ENCODE results near the gene ODC1. TPM values are rescaled to one million over a fixed set of nuclear protein-coding genes. Genes with fewer than 3 reads are reported as not detected.

ODC1 gene
- total RNA-seq, 2 donors from 2014 or later = 41.5 to 44.6 TPM

DNA sequence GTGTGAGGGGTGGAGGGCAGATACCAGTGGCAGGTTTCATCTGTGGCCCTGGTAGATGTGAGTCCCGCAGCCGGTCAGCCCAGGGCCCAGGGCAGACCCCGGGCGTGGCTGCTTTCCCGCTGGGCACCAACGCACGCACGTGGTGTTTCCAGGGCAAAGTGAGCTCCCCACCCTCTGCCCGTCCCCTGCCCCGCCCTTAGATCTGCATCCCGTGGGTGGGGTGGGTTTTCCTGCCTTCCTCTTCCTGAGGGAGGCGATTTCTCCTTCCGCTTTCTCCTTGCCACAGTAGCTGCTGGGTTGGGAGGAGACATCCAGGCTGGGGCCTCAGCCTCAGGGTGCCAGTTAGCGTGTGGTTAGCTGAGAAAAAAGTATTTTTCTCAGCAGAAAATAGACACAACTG, 49.6 kb downstream of the ODC1 start:
- intact Hi-C loops (cut with DNase I, micrococcal nuclease) = no loop called here
- DNase-seq = peak; percentile 72 to 77
- ATAC-seq = peak; percentile 86

- ATAC-seq (no peak), DNase-seq (no peak)
- intact Hi-C loops (cut with DNase I, micrococcal nuclease) = no loop called here
These were observed 50.2 kb downstream of the ODC1 start for GRCh38 chr2:10397878-10398277.

DNA sequence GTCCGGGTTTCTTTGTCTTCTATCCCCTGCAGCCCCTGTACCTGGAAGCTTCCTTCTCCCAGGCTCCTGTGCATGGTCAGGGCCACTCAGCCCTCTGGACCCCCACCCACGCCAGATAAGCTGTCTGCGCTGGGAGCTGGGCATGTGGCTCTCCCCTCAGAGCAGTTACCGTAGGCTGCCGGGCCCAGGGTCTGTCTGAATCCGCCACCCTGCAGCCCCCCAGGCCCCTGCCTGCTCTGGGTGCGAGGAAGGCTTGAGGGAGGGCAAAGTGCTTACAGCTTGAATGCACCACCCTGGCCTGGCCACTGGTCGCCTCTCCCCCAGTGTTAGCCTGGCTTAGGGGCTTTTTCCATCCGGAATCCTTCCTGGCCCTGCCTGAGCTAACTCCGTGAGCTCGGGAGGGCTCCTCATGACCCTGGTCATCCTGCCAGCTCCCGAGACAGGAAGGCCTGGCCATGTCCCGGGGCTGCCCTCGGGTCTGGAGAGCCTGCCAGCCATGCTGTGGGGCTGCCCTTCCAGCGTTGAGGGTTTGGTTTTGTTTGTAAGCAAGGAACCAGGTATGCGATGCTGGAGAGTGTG, 50.7 kb downstream of the ODC1 start:
- ATAC-seq (no peak), DNase-seq (no peak)
- intact Hi-C loops (cut with DNase I, micrococcal nuclease) = no loop called here

DNA sequence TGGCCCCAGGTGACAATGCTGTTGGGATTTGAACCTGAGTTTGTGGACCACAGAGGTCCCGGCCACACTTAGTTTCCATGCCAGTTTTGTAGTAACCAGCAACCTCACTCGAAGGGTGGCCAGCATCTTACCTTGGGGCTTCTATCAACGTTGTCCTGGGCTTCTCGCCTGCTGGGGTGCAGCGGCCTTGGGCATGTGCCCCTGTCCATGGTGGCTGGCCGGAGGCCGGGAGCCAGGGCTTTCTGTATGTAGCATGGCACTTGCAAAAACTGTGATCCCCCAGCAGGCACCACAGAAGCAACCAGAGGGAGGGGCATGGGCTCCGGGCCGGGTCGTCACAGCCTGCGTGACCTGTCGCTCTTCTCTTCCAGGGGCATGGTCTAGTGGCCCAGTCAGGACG, 51.7 kb downstream of the ODC1 start:
- DNase-seq = no peak
- ATAC-seq = no peak
- intact Hi-C loops (cut with DNase I, micrococcal nuclease) = no loop called here

DNA sequence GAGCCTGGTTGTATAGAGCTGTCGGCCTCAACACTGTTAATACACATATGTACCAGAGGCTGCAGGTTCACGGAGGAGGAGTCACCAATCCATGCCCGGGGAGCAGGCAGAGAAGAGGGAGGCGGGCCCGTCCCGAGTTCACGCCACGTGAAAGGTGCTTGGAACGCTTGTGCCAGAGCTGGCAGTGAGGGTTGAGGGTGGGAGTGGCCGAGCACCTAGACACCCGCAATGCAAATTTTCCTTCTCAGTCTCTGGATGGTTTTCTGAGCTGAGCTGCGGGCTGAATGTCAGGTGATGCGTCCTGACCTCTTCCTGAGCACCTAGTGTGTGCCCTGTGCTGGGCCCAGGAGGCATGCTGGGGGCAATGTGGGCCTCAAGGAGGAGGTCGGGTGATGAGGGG, 52.2 kb downstream of the ODC1 start:
- no peak for ATAC-seq
- intact Hi-C loops (cut with DNase I, micrococcal nuclease) = no loop called here

GRCh38 chr2:10393640-10393982, 54.5 kb downstream of the ODC1 start:
- intact Hi-C loops (cut with DNase I, micrococcal nuclease) = no loop called here
- DNase-seq (no peak), ATAC-seq (no peak)

More for the DNA sequence above, 52.2 kb downstream of the ODC1 start:
- no peak for DNase-seq

GRCh38 chr2:10392951-10393639, 55.0 kb downstream of the ODC1 start:
- intact Hi-C loops (cut with DNase I, micrococcal nuclease) = no loop called here
- ATAC-seq (peak; percentile 75), DNase-seq (no peak)

- intact Hi-C loops (cut with DNase I, micrococcal nuclease) = no loop called here
- ATAC-seq (no peak), DNase-seq (no peak)
These were observed 55.6 kb downstream of the ODC1 start for GRCh38 chr2:10392548-10392947.

- ATAC-seq = no peak
- intact Hi-C loops (cut with DNase I, micrococcal nuclease) = no loop called here
- no peak for DNase-seq
These were observed 56.0 kb downstream of the ODC1 start for GRCh38 chr2:10392100-10392499.

GRCh38 chr2:10390369-10390801, 57.7 kb downstream of the ODC1 start:
- DNase-seq (no peak), ATAC-seq (no peak)

More at GRCh38 chr2:10390369-10390801, 57.7 kb downstream of the ODC1 start:
- intact Hi-C loops (cut with DNase I, micrococcal nuclease) = no loop called here

Other genes with a start within 250 kb of the ODC1 start
- 10 to 100 TPM; 73.1 to 85.7 TPM for gene HPCAL1, start 145.4 kb downstream of the ODC1 start, total RNA-seq
- gene NOL10, start 241.6 kb upstream of the ODC1 start, total RNA-seq = 10 to 100 TPM; 18.8 to 22.6 TPM